Measurements from ENCODE around the gene ISOC2. TPM values are rescaled to one million over a fixed set of nuclear protein-coding genes. Genes with fewer than 3 reads are reported as not detected.

ISOC2 gene
- total RNA-seq, 1 experiment from 2014 or later = 134 TPM

DNA sequence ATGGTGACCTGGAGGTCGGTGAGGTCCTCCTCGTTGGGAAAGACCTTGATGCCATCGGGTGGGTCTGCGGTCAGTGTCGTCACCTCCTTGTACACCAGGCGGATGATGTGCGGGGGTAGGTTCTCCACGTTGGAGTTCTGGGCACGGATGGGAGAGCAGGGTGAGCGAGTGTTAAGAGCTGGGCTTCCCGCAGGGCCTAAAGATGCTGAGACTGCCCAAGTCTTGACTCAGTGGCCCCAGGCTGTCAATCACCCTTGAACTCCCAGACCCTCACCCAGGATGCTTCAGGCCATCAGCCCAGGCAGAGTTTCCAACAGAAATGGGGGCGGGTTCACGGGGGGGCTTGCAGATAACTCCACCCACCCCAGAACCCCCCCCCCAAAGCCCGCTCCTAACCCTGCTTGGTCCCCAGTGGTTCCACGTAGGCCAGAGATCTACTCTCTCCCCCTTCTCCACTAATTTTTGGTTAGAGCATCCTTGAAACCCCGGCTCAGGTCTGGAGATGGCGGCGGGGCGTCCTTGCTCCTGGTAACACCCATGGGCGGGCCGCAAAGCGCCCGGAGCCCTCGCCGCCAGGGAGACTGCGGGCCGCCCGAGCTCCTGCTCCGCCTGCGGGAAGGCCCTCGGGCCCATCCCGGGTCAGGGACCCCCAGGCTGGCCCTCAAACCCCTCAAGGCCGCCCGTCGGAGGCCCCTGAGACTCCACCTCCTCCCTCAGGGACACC is 54.5 kb downstream of the ISOC2 start:
- DNase-seq (ENCODE audit: low read depth) = peak; percentile 37

- no peak for DNase-seq (ENCODE audit: low read depth)
Observed at GRCh38 chr19:55406091-55406825, 55.2 kb downstream of the ISOC2 start.

GRCh38 chr19:55405638-55406037 is 55.8 kb downstream of the ISOC2 start:
- DNase-seq (ENCODE audit: low read depth) = no peak

Other genes with a start within 250 kb of the ISOC2 start
- gene TMEM86B, start 232.9 kb downstream of the ISOC2 start, total RNA-seq (2014; rRNA removed; shearing (Covaris generic)) = 0.95 and 1.8 TPM in 2 replicates
- 26.5 and 38.0 TPM in 2 replicates for gene PPP6R1, start 202.6 kb downstream of the ISOC2 start, total RNA-seq (2014; rRNA removed; shearing (Covaris generic))
- 104 and 113 TPM in 2 replicates for gene HSPBP1, start 181.5 kb downstream of the ISOC2 start, total RNA-seq (2014; rRNA removed; shearing (Covaris generic))
- 6.3 and 9.0 TPM in 2 replicates for gene BRSK1, start 177.6 kb downstream of the ISOC2 start, total RNA-seq (2014; rRNA removed; shearing (Covaris generic))
- gene TMEM150B, start 136.3 kb downstream of the ISOC2 start, total RNA-seq (2014; rRNA removed; shearing (Covaris generic)) = not detected in 2 replicates
- 8.5 and 8.9 TPM in 2 replicates for gene KMT5C, start 121.8 kb downstream of the ISOC2 start, total RNA-seq (2014; rRNA removed; shearing (Covaris generic))
- not detected in 2 replicates for gene COX6B2, start 106.9 kb downstream of the ISOC2 start, total RNA-seq (2014; rRNA removed; shearing (Covaris generic))
- not detected in 2 replicates for gene GARIN5B, start 98.4 kb downstream of the ISOC2 start, total RNA-seq (2014; rRNA removed; shearing (Covaris generic))
- gene IL11, start 91.2 kb downstream of the ISOC2 start, total RNA-seq (2014; rRNA removed; shearing (Covaris generic)) = 56.5 and 60.4 TPM in 2 replicates
- not detected in 2 replicates for gene TMEM190, start 84.8 kb downstream of the ISOC2 start, total RNA-seq (2014; rRNA removed; shearing (Covaris generic))
- 3.3 and 3.9 TPM in 2 replicates for gene TMEM238, start 77.3 kb downstream of the ISOC2 start, total RNA-seq (2014; rRNA removed; shearing (Covaris generic))
- gene RPL28, start 75.7 kb downstream of the ISOC2 start, total RNA-seq (2014; rRNA removed; shearing (Covaris generic)) = 633 and 816 TPM in 2 replicates
- 317 and 338 TPM in 2 replicates for gene UBE2S, start 53.9 kb downstream of the ISOC2 start, total RNA-seq (2014; rRNA removed; shearing (Covaris generic))
- gene SHISA7, start 18.3 kb downstream of the ISOC2 start, total RNA-seq (2014; rRNA removed; shearing (Covaris generic)) = not detected in 2 replicates
- gene C19orf85, start 3.1 kb upstream of the ISOC2 start, total RNA-seq (2014; rRNA removed; shearing (Covaris generic)) = not detected in 2 replicates
- gene ZNF628, start 15.0 kb upstream of the ISOC2 start, total RNA-seq (2014; rRNA removed; shearing (Covaris generic)) = 1.7 and 3.4 TPM in 2 replicates
- gene NAT14, start 23.5 kb upstream of the ISOC2 start, total RNA-seq (2014; rRNA removed; shearing (Covaris generic)) = 22.5 and 23.2 TPM in 2 replicates
- gene SSC5D, start 26.8 kb upstream of the ISOC2 start, total RNA-seq (2014; rRNA removed; shearing (Covaris generic)) = 1.4 and 2.2 TPM in 2 replicates
- not detected in 2 replicates for gene SBK2, start 75.5 kb upstream of the ISOC2 start, total RNA-seq (2014; rRNA removed; shearing (Covaris generic))
- gene SBK3, start 83.9 kb upstream of the ISOC2 start, total RNA-seq (2014; rRNA removed; shearing (Covaris generic)) = not detected in 2 replicates
- gene ZNF579, start 119.2 kb upstream of the ISOC2 start, total RNA-seq (2014; rRNA removed; shearing (Covaris generic)) = 8.8 and 9.8 TPM in 2 replicates
- gene FIZ1, start 137.9 kb upstream of the ISOC2 start, total RNA-seq (2014; rRNA removed; shearing (Covaris generic)) = 2.2 and 4.1 TPM in 2 replicates
- 6.1 and 8.7 TPM in 2 replicates for gene ZNF524, start 138.6 kb upstream of the ISOC2 start, total RNA-seq (2014; rRNA removed; shearing (Covaris generic))
- 0.15 and 0.80 TPM in 2 replicates for gene ZNF865, start 144.0 kb upstream of the ISOC2 start, total RNA-seq (2014; rRNA removed; shearing (Covaris generic))
- 5.8 and 6.1 TPM in 2 replicates for gene ZNF784, start 162.9 kb upstream of the ISOC2 start, total RNA-seq (2014; rRNA removed; shearing (Covaris generic))
- gene ZNF580, start 179.4 kb upstream of the ISOC2 start, total RNA-seq (2014; rRNA removed; shearing (Covaris generic)) = 1.8 and 2.4 TPM in 2 replicates
- gene ZNF581, start 182.0 kb upstream of the ISOC2 start, total RNA-seq (2014; rRNA removed; shearing (Covaris generic)) = 10.1 and 15.9 TPM in 2 replicates
- gene CCDC106, start 186.6 kb upstream of the ISOC2 start, total RNA-seq (2014; rRNA removed; shearing (Covaris generic)) = 8.2 and 8.6 TPM in 2 replicates
- gene U2AF2, start 193.4 kb upstream of the ISOC2 start, total RNA-seq (2014; rRNA removed; shearing (Covaris generic)) = 218 and 267 TPM in 2 replicates
- 25.3 and 26.6 TPM in 2 replicates for gene EPN1, start 213.6 kb upstream of the ISOC2 start, total RNA-seq (2014; rRNA removed; shearing (Covaris generic))

All from Daoy (cell line).